Activated CD4-positive, alpha-beta T cell treated with anti-CD3 and anti-CD28 coated beads, Interleukin-2, Interleukin-6, amounts not matched to agents 100 ng/mL and 50 ng/mL, durations not matched to agents 16 hours and 8 hours (primary cell): Measurements from ENCODE around the gene RTN4R.

Source experiments
- DNase-seq: peaks from one replicate; pipeline ENCODE4 v3.0.0-alpha.2; 2020

RTN4R gene

GRCh38 chr22:20194681-20195593 lies 73.2 kb downstream of the RTN4R start:
- no peak for DNase-seq

GRCh38 chr22:20193761-20194494 lies 74.2 kb downstream of the RTN4R start:
- no peak for DNase-seq

GRCh38 chr22:20192972-20193760 lies 75.0 kb downstream of the RTN4R start:
- DNase-seq = no peak

- DNase-seq = no peak
Observed at GRCh38 chr22:20192293-20192971, 75.7 kb downstream of the RTN4R start.

- no peak for DNase-seq
Observed at GRCh38 chr22:20191803-20192202, 76.3 kb downstream of the RTN4R start.
